Measurements from ENCODE around the gene SPINK5.

Gene SPINK5

GRCh38 chr5:148177207-148177606, 113.4 kb downstream of the SPINK5 start:
- DNase-seq (ENCODE audit: low read depth), result no peak

DNA sequence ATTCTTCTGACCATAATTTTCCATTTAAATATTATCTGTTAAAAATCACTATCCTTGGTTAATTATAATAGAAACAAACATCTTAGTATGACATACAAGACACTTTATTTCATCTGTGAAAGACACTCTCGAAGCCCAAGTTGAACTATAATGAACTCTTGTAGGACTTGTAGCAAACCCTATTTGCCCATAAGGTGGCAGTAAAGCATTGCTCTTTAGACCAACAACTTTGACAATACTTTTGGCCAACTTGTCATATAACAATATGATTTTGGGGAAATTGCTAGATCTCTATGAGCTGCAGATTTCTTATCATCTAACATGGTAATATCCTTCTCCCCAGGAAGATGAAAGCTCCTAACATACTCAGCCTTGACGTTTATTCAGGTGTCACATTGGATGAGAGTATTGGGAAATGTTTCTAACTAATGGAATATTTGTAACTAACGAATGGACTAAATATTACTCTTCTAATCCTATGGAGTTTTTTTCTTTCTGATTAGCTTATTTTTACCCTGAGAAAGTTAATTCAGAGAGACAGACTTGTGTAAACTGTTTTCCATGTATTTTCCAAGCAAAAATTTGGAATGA, 115.5 kb downstream of the SPINK5 start:
- peak; percentile 51 for DNase-seq (ENCODE audit: low read depth)

DNA sequence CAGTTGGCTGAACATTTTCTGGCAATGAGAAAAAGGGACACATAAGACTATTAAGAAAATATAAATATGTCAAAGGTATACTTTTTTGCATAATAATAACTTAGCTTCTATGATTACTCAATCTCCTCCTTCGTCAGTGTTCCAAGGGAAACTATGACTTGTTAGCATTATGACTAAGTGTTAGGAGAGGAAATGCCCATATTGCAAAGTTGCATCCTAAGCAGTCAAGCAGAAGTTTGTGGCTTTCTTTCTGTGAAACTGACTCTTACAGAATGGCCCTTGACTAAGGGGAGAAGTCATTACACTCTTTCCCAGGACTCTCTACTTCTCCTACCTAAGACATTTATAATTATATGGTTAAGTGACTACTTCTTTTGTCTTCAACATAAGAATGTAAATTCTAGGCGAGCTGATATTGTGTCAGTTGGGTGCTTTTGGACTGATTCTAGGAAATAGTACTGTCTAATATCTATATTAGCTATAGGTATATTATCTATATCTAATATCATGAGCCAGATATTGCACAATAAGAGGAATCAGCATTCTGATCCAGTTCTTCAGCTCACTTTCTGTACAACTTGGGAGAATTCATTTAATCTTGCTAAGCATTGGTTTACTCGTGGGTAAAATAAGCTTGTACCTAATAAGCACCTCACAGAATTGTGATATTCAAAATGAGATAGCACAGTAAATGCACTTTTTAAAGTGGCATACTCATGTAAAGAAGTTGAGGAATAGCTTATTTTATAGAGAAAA, 122.6 kb downstream of the SPINK5 start:
- DNase-seq (ENCODE audit: low read depth), result peak; percentile 67

Measured in fibroblast of gingiva (primary cell).